Fibroblast of skin of right quadriceps (primary cell): ENCODE data around the gene GALNT14.

Source experiments
- DNase-seq: peaks from one replicate; pipeline ENCODE4 v3.0.0-alpha.2; 2013

Gene GALNT14

DNA sequence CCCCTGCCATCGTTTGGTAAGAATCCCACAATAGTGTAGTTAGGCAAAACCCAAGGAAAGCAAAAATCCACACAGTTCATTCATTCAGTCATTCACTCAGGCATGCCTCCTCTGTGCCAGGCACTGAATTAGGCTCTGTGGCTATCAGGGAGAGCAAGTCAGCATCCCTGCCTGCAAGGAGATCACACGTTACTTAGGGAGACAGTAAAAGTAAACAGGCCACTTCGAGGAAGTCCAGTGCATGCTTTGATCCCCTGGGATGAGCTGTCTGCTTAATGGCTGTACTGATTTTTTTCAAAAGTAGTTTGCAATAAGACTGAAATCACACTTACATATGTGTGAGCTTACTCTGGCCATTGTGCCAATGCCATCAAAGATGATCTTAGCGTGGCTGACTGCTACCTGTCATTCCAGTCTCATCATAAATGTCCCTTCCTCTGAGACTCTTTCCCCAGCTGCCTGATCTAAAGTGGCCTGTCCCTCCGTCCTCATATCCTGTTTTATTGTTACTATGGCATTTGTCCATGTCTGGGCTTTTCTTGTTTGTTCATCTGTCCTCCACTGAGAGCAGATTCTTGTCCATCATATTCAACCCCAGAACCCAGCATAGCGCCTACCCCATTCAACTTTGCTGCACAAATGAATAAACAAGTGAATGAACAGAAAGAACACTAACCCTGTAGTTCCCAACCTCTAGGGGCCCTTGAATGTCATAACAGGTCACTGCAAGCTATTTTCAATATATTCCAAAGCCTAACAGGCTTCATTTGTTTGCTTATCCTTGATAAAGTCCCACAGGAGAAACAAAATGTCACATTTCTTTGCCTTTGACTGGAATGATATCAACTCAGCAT lies 84.1 kb downstream of the GALNT14 start:
- no peak for DNase-seq

GRCh38 chr2:31052284-31052683 lies 86.0 kb downstream of the GALNT14 start:
- DNase-seq, result no peak

DNA sequence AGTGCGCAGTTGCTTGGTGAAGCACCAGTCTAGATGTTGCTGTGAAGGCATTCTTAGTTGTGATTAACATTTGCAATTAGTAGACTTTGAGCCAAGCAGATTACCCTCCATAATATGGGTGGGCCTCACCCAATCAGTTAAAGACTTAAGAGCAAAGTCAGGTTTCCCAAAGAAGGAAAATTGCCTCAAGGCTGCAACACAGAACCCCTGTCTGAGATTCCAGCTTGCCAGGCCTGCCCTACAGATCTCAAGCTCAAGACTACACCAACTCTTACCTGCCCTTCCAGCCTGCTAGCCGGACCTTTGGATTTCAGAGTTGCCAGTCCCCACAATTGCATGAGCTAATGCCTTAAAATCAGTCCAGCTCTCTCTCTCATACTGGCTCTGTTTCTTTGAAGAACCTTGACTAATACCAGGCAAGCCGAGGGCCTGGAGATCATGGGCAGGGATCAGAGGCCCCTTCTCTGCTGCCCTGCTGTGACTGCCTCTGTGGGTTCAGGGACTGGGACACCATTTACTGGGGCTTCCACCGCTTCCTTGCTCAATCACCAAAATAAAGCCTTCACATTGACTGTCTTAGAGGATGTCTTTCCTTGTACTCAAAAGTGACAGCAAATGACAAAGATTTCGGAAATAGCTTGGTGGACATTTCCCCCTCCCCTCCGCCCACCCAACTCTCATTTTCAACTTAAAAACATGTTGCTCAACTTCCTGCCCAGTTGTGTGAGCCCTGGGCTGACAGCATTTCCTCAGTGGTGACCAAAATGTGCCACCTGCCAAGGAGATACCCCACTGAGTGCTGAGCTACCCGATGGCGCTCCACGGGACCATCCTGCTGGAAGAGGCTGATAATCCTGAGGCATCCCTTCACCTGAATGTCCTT lies 86.7 kb downstream of the GALNT14 start:
- DNase-seq, result no peak

- DNase-seq, result no peak
Measured at GRCh38 chr2:31049916-31050588, 88.2 kb downstream of the GALNT14 start.

- no peak for DNase-seq
Measured at GRCh38 chr2:31049264-31049663, 89.0 kb downstream of the GALNT14 start.

GRCh38 chr2:31047599-31047998 lies 90.6 kb downstream of the GALNT14 start:
- DNase-seq, result no peak

- DNase-seq, result no peak
Measured at GRCh38 chr2:31038385-31038784, 99.9 kb downstream of the GALNT14 start.

- no peak for DNase-seq
Measured at GRCh38 chr2:31037058-31037457, 101.2 kb downstream of the GALNT14 start.

GRCh38 chr2:31033032-31033431 lies 105.2 kb downstream of the GALNT14 start:
- no peak for DNase-seq

DNA sequence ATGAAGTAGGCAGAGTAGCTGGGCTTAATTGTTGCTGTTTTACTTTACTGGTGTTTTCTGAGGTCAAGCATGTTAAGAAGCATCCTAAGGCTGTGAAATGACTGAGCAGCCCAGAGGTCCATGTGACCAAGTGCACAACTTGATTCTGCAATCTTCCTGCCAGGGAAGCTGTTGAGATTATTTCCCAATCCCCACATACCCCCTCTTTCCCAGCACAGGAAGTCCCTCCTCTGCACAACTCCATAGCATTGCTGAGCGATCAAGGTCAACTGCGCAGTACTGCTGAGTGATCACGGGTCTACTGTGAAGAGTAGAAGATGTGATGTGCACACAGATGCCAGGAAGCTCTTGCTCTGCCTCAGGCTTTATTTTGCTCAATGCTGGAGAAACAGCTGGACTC lies 105.8 kb downstream of the GALNT14 start:
- no peak for DNase-seq

- no peak for DNase-seq
Measured at GRCh38 chr2:31031132-31031706, 107.0 kb downstream of the GALNT14 start.

GRCh38 chr2:31028417-31028816 lies 109.8 kb downstream of the GALNT14 start:
- no peak for DNase-seq

DNA sequence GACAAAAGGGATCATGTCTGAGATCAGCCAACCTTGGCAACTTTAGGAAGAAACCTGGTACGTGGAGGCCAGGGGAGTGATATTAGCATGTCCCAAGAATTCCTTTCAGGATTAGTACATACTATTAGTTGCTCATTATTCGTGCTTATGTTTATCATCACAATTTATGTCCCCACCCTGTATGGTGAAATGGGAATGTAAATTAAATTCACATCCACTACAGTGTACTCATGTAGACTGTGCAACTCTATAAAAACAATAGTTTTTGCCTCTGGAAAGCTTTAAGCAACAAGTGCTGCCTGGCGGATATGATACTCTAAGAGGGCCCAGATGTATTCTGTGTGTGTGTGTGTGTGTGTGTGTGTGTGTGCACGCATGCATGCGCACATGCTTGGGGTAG lies 110.7 kb downstream of the GALNT14 start:
- no peak for DNase-seq

GRCh38 chr2:31023541-31023940 lies 114.7 kb downstream of the GALNT14 start:
- DNase-seq, result no peak

GRCh38 chr2:31020713-31021112 lies 117.5 kb downstream of the GALNT14 start:
- DNase-seq, result no peak

DNA sequence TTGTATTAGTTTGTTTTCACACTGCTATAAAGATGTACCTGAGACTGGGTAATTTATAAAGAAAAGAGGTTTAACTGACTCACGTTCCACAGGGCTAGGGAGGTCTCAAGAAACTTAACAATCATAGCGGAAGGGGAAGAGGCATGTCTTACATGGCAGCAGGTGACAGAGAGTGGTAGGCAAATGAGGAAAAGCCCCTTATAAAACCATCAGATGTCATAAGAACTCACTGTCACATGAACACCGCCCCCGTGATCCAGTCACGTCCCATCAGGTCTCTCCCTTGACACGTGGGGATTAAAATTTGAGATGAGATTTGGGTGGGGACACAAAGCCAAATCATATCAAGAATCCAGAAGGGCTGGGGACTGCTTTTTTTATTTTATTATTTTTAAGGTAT lies 120.0 kb downstream of the GALNT14 start:
- no peak for DNase-seq

GRCh38 chr2:31016648-31017047 lies 121.6 kb downstream of the GALNT14 start:
- no peak for DNase-seq

- DNase-seq, result no peak
Measured at GRCh38 chr2:31014516-31014915, 123.7 kb downstream of the GALNT14 start.

DNA sequence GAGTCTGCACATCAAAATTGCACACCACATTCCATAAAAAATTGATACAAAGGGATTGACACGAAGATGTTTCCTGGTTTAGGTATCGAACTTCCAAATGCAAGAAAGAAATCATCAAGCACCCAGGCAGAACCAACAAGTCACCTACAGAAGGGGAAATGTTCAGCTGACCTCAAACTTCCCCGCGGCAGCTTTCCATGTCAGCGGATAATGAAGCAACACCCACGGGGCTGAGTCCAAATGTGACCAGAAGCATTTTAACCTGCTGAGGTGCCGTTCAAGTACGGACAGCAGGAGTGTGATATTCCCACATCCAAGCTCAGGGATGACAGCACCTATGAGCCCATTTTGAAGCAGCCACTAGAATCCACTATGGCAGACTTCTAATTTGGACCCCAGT lies 124.9 kb downstream of the GALNT14 start:
- no peak for DNase-seq

- DNase-seq, result no peak
Measured at GRCh38 chr2:31012406-31012805, 125.8 kb downstream of the GALNT14 start.

- no peak for DNase-seq
Measured at GRCh38 chr2:31011587-31011986, 126.7 kb downstream of the GALNT14 start.

- peak; percentile 13 for DNase-seq
Measured at GRCh38 chr2:31008561-31009114, 129.6 kb downstream of the GALNT14 start.

GRCh38 chr2:31004257-31004656 lies 134.0 kb downstream of the GALNT14 start:
- no peak for DNase-seq
